Transverse colon (tissue), 3 donors: ENCODE data around the gene GASK1A.

Experiments
- POLR2A ChIP-seq: fragments of 450-650 bp; IDR thresholded peaks from one replicate; pipeline ENCODE4 v1.6.1; 2016; ENCODE audit warnings: antibody characterized with exemption, mild to moderate bottlenecking, moderate library complexity
- TF ChIP-seq, protein P1 (sequence below), 5 experiments: fragments of 200-600 bp in 3 of 5; fragments of 450-650 bp in 2 of 5; sonication (generic) in 3 of 5; IDR thresholded peaks; 1 replicate in 2 of 5; 2 replicates in 3 of 5; pipeline ENCODE4 v1.5.1; 2016 to 2017; ENCODE audit warnings: antibody characterized with exemption in 5 of 5, inconsistent platforms in 3 of 5, mild to moderate bottlenecking in 2 of 5, moderate library complexity in 1 of 5

DNA sequence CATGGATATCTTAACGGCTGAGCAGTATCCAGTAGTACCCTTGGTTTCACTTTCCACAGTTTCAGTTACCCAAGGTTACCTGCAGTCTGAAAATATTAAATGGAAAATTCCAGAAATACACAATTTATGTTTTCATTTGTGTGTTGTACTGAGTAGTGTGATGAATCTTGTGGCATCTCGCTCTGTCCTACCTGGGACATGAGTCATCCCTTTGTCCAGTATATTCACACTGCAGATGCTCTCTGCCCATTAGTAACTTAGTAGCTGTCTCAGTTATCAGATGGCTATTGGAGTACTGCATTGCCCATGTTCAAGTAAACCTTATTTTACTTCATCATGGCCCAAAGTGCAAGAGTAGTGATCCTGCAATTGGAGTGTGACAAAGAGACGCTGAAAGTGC, 26.1 kb downstream of the GASK1A start:
- TF ChIP-seq, protein P1, sequence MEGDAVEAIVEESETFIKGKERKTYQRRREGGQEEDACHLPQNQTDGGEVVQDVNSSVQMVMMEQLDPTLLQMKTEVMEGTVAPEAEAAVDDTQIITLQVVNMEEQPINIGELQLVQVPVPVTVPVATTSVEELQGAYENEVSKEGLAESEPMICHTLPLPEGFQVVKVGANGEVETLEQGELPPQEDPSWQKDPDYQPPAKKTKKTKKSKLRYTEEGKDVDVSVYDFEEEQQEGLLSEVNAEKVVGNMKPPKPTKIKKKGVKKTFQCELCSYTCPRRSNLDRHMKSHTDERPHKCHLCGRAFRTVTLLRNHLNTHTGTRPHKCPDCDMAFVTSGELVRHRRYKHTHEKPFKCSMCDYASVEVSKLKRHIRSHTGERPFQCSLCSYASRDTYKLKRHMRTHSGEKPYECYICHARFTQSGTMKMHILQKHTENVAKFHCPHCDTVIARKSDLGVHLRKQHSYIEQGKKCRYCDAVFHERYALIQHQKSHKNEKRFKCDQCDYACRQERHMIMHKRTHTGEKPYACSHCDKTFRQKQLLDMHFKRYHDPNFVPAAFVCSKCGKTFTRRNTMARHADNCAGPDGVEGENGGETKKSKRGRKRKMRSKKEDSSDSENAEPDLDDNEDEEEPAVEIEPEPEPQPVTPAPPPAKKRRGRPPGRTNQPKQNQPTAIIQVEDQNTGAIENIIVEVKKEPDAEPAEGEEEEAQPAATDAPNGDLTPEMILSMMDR (IDR thresholded peaks at IDR 0.05) = no peak
- no peak for TF ChIP-seq POLR2A
